ENCODE data around the gene RAB29. TPM values are rescaled to one million over a fixed set of nuclear protein-coding genes. Genes with fewer than 3 reads are reported as not detected.
A peak's percentile ranks its signal among the peaks of the same experiment; 100 is the strongest.

RAB29 gene
- total RNA-seq, 4 donors from 2014 or later, result 11.1 to 78.4 (median 14.9) TPM

DNA sequence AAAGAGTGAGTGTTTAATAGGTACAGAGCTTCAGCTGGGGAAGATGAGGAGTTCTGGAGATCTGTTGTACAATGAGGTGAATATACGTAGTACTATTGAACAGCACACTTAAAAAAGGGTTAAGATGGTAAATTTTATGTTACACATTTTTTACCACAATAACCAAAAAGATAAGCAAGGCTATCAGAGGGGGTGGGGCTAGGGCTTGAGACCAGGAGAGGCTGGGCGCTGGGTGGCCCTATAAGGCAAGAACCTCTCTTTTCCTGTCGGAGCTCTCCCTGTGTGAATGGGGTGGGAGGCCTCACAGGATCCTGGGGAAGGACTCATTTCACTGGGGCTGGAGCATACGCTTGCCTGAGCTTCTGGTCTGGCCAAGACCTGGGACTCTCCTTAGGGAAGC is 28.7 kb upstream of the RAB29 start:
- H3K4me3 ChIP-seq, result no peak overlapping the region
- no peaks in the 10 kb centered on the region for H3K27me3 ChIP-seq
- H3K36me3 ChIP-seq, result peaks cover 0 to 32% (median 0%) of the 10 kb centered on the region in 3 donors
- H3K9me3 ChIP-seq, result no peaks in the 10 kb centered on the region
- 72 to 87% methylated on average over 4 of the region's 4 CpGs for whole genome bisulfite sequencing, 2 donors
- H3K27ac ChIP-seq, result no peak overlapping the region
- TF ChIP-seq CTCF (IDR thresholded peaks at IDR 0.05) (no peak), EP300 (IDR thresholded peaks at IDR 0.05) (no peak), POLR2A (IDR thresholded peaks at IDR 0.05) (no peak)
- no peak for DNase-seq (ENCODE audit: low spot score in 2 of 2)
- H3K4me1 ChIP-seq, result peaks cover 0 to 57% (median 7%) of the 10 kb centered on the region in 4 donors

DNA sequence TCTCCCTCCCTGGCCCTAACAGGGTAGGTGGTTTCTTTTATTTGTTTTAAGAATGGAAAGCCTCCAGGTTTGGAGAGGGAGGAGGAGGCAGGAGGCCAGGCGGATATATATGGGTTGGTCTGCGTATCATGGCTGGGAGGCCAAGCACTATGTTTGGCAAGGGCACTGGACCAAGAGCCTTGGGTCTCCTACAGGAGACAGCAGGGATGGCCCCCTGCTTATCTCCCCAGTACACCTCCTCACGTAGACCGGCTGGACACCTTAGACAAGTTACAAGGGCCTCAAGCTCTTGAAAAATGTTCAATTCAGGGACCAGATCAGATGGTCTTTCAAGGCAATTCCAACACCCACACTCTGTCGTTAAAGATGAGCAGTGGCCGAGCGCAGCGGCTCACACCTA is 26.8 kb upstream of the RAB29 start:
- H3K27ac ChIP-seq, result no peak overlapping the region
- H3K9me3 ChIP-seq, result no peaks in the 10 kb centered on the region
- TF ChIP-seq POLR2A (IDR thresholded peaks at IDR 0.05) (no peak), CTCF (IDR thresholded peaks at IDR 0.05) (no peak), EP300 (IDR thresholded peaks at IDR 0.05) (no peak)
- H3K4me1 ChIP-seq, result peaks cover 0 to 45% (median 7%) of the 10 kb centered on the region in 4 donors
- no peak overlapping the region for H3K4me3 ChIP-seq
- peaks cover 0 to 48% (median 6%) of the 10 kb centered on the region in 3 donors for H3K36me3 ChIP-seq
- no peaks in the 10 kb centered on the region for H3K27me3 ChIP-seq
- no peak for DNase-seq (ENCODE audit: low spot score in 2 of 2)
- WGBS, 2 donors, result 92 to 96% methylated on average over 8 of the region's 8 CpGs

DNA sequence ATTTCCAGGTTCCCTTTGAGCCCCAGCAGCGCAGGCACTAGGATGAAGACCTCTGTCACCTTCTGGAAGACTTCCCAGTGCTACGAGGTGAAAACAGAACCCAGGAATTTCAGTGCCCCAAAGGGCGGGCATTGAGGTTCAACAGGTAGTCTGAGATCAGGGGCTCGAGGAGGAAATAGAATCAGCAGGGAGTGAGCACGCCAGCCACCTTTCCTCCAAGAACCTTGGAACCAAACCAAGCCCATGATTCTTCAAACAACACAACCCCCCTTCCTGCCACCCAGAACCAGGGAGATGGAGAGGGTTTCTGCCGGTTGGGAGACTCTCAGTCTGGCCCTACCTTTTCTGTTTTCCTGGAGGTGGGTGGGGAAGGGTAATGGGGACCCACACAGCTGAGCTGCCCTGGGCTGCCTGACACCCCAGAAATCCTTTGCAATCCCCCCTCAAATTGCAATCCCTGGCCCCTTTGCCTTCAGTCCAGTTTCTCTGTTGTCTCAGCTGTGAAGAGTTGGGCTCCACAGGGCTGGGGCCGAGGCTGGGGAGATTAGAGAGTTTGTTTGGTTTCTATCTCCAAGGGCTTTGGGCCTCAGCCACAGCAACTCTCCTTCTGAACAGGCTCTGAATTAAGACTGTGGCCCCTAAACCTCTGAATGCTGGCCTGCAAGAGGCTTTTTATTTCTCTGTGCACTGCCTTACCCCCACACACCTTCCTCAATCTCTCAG is 25.9 kb upstream of the RAB29 start:
- Histone ChIP-seq H3K27me3 (no peaks in the 10 kb centered on the region), H3K9me3 (no peaks in the 10 kb centered on the region), H3K4me3 (no peak overlapping the region), H3K27ac (peak overlapping the region in 1 of 4 donors; percentile 17), H3K36me3 (peaks cover 0 to 57% (median 6%) of the 10 kb centered on the region in 3 donors), H3K4me1 (peaks cover 0 to 40% (median 7%) of the 10 kb centered on the region in 4 donors)
- no peak for DNase-seq (ENCODE audit: low spot score in 2 of 2)
- TF ChIP-seq EP300 (IDR thresholded peaks at IDR 0.05) (no peak), POLR2A (IDR thresholded peaks at IDR 0.05) (no peak), CTCF (IDR thresholded peaks at IDR 0.05) (no peak)
- WGBS, 2 donors, result 64 to 72% methylated on average over 7 of the region's 7 CpGs

DNA sequence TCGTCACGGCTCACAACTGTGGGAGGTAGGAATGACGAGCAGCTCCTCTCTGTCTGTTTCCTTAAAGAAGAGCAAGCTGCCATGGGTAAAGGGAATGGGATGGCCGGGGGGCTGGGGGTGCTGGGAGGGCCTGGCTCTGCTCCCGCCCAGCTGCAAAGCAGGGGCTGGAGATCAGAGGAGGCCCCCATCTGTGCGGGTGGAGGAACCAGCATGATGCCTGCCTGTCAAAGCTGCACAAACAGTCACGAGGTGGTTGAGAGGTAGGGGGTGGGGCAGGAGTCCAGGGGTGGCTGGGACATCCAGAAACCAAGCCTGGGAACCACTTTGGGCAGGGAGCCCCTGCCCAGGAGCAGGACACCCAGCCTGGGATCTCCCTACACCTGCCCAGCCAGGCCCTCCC is 25.1 kb upstream of the RAB29 start:
- WGBS, 2 donors, result 64 to 71% methylated on average over 7 of the region's 7 CpGs
- H3K27me3 ChIP-seq, result no peaks in the 10 kb centered on the region
- peaks cover 0 to 33% (median 5%) of the 10 kb centered on the region in 4 donors for H3K4me1 ChIP-seq
- peaks cover 0 to 64% (median 6%) of the 10 kb centered on the region in 3 donors for H3K36me3 ChIP-seq
- no peak for DNase-seq (ENCODE audit: low spot score in 2 of 2)
- no peak overlapping the region for H3K4me3 ChIP-seq
- no peak for TF ChIP-seq POLR2A (IDR thresholded peaks at IDR 0.05)
- no peak for TF ChIP-seq CTCF (IDR thresholded peaks at IDR 0.05)
- TF ChIP-seq EP300 (IDR thresholded peaks at IDR 0.05), result no peak
- H3K9me3 ChIP-seq, result no peaks in the 10 kb centered on the region
- H3K27ac ChIP-seq, result peak overlapping the region in 1 of 4 donors; percentile 20

DNA sequence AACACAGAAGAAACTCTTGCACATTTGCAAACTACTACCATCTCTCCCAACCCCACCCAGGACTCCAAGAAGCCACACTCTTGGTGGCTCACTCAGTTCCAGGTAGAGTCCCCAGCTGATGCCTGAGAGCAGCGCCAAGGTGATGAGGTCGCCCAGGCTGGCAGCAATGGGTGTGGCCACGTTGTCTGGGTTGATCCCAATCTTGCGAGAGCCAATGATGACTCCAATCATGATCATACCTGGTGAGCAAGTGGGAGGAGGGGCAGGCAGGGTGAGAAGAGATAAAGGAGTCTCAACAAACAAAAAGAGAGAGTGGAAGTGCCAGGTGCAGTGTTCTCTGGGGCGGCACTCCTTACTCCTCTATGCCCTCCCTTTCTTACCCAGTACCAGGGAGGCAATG is 23.3 kb upstream of the RAB29 start:
- Histone ChIP-seq H3K4me3 (no peak overlapping the region), H3K27ac (no peak overlapping the region), H3K36me3 (peaks cover 2 to 77% (median 6%) of the 10 kb centered on the region in 3 donors), H3K9me3 (no peaks in the 10 kb centered on the region), H3K4me1 (peaks cover 0 to 19% (median 0%) of the 10 kb centered on the region in 4 donors), H3K27me3 (no peaks in the 10 kb centered on the region)
- 67 to 92% methylated on average over 5 of the region's 5 CpGs for WGBS, 2 donors
- DNase-seq (ENCODE audit: low spot score in 2 of 2), result no peak
- TF ChIP-seq EP300 (IDR thresholded peaks at IDR 0.05), result no peak
- no peak for TF ChIP-seq CTCF (IDR thresholded peaks at IDR 0.05)
- no peak for TF ChIP-seq POLR2A (IDR thresholded peaks at IDR 0.05)
